ENCODE results near the gene AGFG1.
"Not testable (repeated sequence)": the region's sequence is repeated elsewhere in the genome, so short reads cannot be mapped to it uniquely, and the experiment has no call there.

The AGFG1 gene

GRCh38 chr2:227503433-227504406 is 31.8 kb downstream of the AGFG1 start:
- DNase-seq, result no peak

- no peak for DNase-seq
These were observed 32.7 kb downstream of the AGFG1 start for GRCh38 chr2:227504700-227505099.

DNA sequence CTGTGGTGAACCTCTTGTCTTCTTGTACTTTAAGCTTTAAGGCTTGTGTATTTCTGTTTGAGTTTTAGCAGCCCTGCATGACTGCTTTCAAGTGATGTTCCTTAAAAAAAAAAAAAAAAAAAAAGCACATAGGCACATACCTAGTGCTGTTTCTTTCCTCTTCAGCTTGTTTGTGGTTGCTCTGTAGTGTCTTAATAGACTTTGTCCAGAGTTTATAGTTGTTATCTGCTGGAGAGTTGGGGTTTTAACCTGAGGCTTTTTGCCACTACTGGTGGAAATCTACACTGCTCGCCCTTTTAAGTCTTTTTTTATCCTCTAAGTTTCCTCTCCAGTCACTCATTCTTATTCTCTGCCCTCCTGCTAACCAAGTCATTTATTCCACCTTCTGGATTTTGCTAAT is 34.5 kb downstream of the AGFG1 start:
- DNase-seq, result no peak

GRCh38 chr2:227507963-227508362 is 36.0 kb downstream of the AGFG1 start:
- DNase-seq, result no peak

DNA sequence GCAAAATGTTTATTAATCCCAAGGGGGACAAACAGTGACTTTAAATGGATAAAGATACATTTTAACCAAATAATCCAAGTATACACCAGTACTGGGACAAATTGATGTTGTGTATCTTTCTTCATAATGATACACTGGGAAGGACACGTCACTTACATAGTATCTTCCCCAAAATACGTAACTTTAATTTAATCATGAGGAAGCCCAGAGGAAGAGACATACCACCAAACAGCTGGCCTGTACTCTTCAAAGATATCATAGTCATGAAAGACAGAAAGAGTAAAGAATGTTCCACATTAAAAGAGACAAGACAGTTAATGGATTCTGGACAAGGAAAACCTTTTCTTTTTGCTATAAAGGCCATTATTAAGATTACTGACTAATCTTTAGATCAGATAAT is 37.1 kb downstream of the AGFG1 start:
- no peak for DNase-seq

DNA sequence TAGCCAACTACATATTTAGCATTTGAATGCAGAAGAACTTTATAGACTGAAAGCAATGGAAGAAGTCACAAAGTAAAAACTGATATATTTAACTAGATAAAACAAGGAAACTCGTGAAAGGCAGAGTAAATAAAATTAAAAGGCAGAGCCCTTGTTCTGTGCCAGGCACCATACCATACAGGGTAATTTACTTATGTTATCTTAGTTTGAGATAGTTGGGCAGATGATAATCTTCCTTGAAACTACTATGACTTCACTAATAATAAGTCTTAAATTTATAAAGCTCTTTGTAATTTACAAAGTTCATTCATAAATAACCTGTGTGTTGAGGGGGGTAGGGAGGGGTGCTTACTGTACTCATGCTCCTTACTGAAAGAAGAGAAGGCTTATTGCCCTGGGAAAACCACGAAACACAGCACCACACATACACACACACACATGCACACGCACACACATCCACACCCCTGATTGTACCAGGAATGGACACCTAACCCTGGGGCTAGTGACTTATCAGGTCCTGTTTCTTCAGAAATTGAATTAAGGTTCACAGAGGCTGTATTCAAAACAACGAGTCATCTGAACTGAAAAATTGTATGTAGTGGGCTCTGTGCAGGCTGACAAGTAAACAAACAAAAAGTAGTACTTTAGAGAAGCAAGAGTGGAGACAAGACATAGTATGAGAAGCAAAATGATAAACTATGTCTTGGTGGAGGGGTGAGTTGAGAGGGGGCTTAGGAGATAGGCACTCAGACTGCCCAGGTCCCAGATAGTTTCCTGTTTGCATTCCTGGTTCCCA is 38.1 kb downstream of the AGFG1 start:
- no peak for DNase-seq

GRCh38 chr2:227510620-227510958 is 38.6 kb downstream of the AGFG1 start:
- no peak for DNase-seq

DNA sequence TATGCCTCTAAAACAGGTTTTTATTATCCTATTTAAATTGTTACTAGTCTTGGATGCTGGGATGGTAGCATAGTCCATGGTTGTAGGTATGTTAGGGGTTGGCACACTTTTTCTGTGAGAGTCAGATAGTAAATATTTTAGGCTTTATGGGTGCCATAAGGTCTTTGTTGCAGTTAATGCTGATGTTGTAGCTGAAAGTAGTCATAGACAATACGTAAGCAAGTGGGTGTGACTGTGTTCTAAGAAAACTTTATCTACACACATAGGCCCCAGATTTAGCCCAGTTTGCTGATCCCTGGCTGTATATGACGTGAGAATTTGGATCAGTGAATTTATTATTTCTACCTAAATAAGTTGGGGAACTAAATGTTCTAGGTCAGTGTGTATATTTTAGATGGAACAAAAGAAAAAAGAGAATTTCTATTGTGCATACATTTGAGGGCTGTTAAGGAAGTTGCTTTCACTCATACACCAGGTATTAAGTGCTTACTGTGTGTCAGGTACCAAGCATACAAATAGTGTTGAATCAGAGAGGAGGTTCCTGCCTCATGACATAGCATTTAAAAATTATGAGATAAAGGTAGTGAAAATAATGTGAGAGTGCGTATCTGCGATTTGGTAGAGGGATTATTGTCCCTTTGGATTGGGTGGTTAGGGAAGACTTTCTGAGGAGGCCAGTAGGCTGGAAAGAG is 39.4 kb downstream of the AGFG1 start:
- no peak for DNase-seq

- no peak for DNase-seq
These were observed 40.0 kb downstream of the AGFG1 start for GRCh38 chr2:227511955-227512354.

DNA sequence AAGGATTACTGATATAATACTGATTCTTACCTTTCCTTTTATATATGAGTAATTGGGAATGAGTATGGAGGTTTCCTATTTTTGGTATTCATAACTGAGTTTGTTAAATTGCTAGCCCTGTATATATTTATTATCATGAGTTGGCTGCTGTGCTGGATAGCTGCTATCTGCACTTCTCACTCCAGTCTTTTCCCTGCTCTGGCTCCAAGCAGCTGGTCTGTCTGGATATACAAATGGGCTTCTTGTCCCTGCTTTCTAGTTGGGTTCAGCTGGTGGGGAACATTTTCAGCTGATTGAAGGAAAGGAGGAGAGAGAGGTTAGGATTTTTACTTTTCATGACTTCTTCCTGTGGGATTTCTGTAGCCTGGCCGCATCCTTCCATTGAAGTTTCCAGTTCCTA is 41.2 kb downstream of the AGFG1 start:
- DNase-seq, result no peak

DNA sequence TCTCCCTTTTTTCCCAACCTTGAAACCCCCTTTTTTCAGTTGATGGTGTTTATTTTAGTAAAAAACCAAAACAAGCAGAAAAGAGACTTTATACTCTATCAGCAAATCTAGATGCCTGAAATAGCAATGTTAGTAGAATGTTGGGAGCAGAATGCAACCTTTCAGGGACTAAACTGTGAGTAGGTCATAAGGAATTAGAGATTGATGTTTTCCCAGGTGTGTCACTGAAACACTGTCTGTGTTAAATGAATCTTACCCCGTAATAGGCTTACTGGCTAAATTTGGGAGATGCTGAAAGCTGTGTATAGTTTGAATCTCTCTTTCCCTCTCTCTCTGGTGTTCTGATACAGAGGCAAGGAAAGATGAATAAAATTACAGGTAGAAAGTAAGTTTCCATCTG is 43.8 kb downstream of the AGFG1 start:
- no peak for DNase-seq

- DNase-seq, result no peak
These were observed 45.8 kb downstream of the AGFG1 start for GRCh38 chr2:227517724-227518123.

DNA sequence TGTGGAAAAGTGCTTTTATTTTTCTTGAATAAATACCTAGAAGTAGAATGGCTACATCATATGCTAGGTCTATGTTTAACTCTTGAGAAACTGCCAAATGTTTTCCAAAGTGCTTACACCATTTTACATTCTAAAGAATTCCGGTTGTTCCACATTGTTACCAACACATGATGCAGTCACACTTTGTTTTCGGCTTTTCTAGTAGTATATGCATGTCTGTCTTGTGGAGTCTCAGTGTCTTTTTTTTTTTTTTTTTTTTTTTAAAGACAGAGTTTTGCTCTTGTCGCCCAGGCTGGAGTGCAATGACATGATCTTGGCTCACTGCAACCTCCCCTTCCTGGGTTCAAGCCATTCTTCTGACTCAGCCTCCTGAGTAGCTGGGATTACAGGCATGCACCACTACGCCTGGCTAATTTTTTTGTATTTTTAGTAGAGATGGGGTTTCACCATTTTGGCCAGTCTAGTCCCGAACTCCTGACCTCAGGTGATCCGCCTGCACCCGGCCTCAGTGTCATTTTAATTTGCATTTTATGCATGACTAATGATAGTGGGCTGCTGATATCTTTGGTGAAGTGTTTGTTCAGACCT is 46.4 kb downstream of the AGFG1 start:
- DNase-seq, result not testable (repeated sequence)

- DNase-seq, result not testable (repeated sequence)
These were observed 49.2 kb downstream of the AGFG1 start for GRCh38 chr2:227521178-227521577.

- no peak for DNase-seq
These were observed 52.7 kb downstream of the AGFG1 start for GRCh38 chr2:227524665-227525064.

GRCh38 chr2:227527351-227527750 is 55.4 kb downstream of the AGFG1 start:
- no peak for DNase-seq

GRCh38 chr2:227528803-227529202 is 56.8 kb downstream of the AGFG1 start:
- DNase-seq, result no peak

DNA sequence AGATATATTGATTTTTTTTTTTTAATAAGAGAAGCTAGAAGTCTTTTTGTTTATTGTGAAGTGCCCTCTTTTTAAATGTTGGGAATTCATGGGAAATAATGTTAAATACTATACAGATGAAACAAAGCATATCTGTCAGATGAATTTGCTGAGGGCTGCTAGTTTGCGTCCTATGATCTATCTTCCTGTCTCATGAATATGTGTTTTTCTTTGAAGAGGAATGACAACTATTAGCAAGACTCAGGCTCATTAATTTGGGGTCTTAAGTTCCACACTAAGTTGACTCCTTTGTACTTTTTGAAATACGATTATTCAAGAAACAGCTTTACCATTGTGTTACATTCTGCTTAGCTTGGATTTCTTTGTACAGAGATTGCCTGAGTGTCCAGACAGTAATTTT is 57.9 kb downstream of the AGFG1 start:
- DNase-seq, result no peak

DNA sequence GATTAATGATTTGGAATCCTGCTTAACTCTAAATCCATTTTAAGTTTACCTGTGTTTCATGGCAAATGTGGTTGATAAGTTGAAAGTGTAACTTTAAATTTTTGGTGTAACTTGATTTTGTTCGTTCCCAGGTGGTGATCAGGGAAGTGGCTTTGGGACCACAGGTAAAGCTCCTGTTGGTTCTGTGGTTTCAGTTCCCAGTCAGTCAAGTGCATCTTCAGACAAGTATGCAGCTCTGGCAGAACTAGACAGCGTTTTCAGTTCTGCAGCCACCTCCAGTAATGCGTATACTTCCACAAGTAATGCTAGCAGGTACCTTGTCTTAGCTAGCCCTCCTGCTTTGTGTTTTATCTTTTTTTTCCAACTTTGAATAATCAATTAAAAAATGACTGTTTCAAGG is 62.8 kb downstream of the AGFG1 start:
- no peak for DNase-seq

GRCh38 chr2:227536445-227536844 is 64.5 kb downstream of the AGFG1 start:
- no peak for DNase-seq

- no peak for DNase-seq
These were observed 67.6 kb downstream of the AGFG1 start for GRCh38 chr2:227539465-227539956.

DNA sequence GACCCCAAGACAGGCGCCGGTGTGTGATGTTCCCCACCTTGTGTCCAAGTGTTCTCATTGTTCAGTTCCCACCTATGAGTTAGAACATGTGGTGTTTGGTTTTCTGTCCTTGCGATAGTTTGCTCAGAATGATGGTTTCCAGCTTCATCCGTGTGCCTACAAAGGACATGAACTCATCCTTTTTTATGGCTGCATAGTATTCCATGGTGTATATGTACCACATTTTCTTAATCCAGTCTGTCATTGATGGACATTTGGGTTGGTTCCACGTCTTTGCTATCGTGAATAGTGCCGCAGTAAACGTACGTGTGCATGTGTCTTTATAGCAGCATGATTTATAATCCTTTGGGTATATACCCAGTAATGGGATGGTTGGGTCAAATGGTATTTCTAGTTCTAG is 68.4 kb downstream of the AGFG1 start:
- DNase-seq, result not testable (repeated sequence)

- DNase-seq, result no peak
These were observed 74.0 kb downstream of the AGFG1 start for GRCh38 chr2:227545990-227546389.

Measured in NCI-H526 (cell line).